Measurements from ENCODE around the gene PRPF38B.

PRPF38B gene, protein sequence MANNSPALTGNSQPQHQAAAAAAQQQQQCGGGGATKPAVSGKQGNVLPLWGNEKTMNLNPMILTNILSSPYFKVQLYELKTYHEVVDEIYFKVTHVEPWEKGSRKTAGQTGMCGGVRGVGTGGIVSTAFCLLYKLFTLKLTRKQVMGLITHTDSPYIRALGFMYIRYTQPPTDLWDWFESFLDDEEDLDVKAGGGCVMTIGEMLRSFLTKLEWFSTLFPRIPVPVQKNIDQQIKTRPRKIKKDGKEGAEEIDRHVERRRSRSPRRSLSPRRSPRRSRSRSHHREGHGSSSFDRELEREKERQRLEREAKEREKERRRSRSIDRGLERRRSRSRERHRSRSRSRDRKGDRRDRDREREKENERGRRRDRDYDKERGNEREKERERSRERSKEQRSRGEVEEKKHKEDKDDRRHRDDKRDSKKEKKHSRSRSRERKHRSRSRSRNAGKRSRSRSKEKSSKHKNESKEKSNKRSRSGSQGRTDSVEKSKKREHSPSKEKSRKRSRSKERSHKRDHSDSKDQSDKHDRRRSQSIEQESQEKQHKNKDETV

DNA sequence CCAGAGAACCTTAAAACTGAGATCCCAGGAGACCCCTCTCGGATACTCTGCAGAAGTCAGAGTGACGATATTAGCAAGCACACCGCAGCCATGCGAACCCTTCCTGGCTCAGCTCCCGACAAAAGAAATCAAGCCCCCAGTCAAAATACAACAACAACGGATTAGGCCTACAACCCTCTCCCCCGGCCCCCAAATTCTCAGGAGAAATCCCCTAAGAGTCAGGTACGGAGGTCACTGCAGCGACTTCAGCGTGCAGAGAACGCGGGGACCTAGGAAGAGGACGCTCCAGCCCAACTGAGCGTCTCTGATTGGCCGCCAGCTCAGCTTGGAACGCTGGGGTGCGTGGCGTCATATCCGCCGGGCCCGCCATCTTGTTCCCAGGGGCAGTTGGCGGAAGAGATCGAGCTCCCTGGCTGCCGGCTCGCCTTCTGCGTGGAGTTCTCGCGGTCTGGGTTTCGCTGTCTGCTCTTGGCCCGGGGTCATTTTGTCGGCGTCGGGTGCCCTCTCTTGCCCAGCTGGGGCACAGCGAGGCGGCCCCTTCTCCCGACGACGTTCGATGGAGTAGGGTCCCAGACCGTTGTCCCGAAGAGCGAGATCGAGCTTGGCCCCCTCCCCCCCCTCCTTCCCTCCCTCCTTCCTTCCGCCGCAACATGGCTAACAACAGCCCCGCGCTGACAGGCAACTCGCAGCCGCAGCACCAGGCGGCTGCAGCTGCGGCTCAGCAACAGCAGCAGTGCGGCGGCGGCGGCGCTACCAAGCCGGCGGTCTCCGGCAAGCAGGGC is at the start of gene PRPF38B:
Gene PRPF38B (plus strand): TSS at position 369 of the 782 bp plus-strand sequence. CDS start 282 bp downstream, at position 651.
- peak; percentile 87 for DNase-seq (ENCODE audit: low read depth)
- peak within 1 kb of the TSS; percentile 86 for H3K4me3 ChIP-seq (ENCODE audit: low read length)
- TF ChIP-seq, protein P1, sequence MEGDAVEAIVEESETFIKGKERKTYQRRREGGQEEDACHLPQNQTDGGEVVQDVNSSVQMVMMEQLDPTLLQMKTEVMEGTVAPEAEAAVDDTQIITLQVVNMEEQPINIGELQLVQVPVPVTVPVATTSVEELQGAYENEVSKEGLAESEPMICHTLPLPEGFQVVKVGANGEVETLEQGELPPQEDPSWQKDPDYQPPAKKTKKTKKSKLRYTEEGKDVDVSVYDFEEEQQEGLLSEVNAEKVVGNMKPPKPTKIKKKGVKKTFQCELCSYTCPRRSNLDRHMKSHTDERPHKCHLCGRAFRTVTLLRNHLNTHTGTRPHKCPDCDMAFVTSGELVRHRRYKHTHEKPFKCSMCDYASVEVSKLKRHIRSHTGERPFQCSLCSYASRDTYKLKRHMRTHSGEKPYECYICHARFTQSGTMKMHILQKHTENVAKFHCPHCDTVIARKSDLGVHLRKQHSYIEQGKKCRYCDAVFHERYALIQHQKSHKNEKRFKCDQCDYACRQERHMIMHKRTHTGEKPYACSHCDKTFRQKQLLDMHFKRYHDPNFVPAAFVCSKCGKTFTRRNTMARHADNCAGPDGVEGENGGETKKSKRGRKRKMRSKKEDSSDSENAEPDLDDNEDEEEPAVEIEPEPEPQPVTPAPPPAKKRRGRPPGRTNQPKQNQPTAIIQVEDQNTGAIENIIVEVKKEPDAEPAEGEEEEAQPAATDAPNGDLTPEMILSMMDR (conservative IDR thresholded peaks at IDR 0.05; ENCODE audit: low read length): no peak

DNA sequence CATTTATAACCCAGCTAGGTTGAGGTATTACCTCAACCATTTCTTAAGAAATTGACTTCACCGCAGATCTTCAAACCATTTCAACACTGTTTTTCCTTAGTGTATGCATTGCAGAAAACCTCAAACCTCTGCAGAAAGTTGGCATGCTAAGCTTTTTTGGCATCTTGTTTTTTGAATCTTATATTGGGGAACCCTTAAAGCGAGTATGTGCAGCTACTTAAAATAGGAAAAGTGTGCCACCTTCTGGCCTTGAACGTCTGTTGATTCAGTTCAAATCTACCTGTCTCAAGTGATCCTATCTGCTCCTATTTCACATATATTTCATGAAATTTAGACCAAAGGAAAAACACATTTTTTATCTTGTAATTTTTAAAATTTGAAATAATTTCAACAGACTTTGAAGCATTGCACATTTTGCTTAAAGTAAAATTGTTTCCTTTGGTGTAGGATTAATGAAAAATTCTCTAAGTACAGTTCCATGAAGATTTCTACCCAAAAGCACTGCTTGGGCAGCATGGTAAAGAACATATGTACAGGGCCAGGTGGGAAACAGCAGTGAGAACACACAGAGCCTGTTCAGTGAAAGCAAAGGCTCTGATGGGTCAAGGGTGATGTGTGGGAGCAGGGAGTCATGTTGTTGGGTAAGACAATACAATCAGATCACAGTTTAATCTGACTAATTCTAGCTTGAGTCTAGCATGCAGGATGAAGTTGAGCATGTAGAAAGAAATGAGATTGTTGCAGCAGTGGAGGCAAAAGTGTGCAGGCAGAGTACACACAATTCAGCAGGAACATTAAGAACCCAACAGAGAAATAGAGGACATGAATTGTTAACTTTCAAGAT is 48.4 kb upstream of the PRPF38B start:
- DNase-seq (ENCODE audit: low read depth): peak; percentile 85
- H3K4me3 ChIP-seq (ENCODE audit: low read length): no peak overlapping the region
- TF ChIP-seq, protein P1 (conservative IDR thresholded peaks at IDR 0.05; ENCODE audit: low read length): peak; percentile 75

DNA sequence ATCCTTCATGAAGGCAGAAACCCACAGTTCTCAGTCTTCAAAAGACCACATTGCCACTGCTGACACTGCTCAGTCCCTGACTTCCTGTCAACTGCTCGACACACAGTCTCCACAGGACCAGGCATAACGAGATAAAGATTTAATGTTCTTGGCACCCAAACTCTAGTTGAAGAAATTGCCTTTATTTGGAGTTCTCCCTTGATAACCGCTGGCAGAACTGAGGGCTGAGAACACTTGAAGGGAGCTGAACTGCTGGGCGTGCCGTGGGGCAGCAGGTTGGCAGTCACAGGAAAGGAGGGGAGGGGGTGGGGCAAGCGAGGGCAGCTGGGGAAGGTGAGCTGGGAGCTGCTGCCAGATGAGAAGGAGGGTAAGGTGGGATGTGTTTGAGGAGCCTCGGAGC is 47.1 kb upstream of the PRPF38B start:
- DNase-seq (ENCODE audit: low read depth): no peak
- TF ChIP-seq, protein P1 (conservative IDR thresholded peaks at IDR 0.05; ENCODE audit: low read length): no peak
- no peak overlapping the region for H3K4me3 ChIP-seq (ENCODE audit: low read length)

DNA sequence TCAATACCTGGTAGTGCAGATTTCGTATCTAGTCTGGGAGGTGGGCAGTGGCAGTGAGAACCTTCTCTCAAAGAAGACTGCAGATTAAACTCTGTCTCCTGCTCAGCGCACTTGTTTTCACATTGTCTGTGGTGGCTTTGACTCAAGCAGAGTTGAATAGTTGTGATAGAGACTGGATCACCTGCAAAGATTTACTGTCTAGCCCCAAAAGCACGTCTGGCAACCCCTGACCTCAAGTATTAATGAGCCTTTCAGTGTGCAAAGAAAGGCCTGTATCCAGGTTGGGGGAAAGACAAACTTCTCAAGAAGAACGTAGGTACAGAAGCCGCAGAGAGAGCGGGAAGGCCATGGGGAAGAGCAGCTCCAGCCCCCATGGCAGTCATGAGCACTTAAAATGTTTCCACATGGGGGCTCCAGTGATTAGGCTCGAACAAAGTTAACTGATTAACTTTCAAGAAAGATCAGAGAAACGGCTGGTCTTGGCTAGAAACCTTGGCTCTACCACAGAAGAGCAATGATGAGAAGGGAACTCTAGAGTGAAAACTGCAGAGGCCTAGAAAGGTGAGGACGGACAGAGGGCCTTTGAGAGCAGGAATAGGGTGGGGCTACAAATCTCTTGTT is 46.4 kb upstream of the PRPF38B start:
- TF ChIP-seq, protein P1 (conservative IDR thresholded peaks at IDR 0.05; ENCODE audit: low read length): no peak
- DNase-seq (ENCODE audit: low read depth): no peak
- H3K4me3 ChIP-seq (ENCODE audit: low read length): no peak overlapping the region

DNA sequence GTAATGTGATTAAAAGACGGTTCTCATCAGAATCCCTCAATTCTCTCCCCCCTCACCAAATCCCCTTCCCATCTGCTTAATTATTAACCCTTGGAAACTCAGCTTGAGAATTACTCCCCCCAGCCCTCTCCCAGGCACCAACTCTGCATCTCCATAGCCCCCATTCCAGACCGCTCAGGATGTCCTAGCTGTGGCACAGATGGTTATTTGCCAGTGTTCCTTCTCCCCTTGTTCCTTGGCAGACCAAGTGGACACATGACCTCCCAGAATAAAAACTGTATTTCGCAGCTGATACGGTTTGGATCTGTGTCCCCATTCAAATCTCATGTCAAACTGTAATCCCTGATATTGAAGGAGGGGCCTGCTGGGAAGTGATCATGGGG is 45.9 kb upstream of the PRPF38B start:
- H3K4me3 ChIP-seq (ENCODE audit: low read length): no peak overlapping the region
- TF ChIP-seq, protein P1 (conservative IDR thresholded peaks at IDR 0.05; ENCODE audit: low read length): no peak
- no peak for DNase-seq (ENCODE audit: low read depth)

DNA sequence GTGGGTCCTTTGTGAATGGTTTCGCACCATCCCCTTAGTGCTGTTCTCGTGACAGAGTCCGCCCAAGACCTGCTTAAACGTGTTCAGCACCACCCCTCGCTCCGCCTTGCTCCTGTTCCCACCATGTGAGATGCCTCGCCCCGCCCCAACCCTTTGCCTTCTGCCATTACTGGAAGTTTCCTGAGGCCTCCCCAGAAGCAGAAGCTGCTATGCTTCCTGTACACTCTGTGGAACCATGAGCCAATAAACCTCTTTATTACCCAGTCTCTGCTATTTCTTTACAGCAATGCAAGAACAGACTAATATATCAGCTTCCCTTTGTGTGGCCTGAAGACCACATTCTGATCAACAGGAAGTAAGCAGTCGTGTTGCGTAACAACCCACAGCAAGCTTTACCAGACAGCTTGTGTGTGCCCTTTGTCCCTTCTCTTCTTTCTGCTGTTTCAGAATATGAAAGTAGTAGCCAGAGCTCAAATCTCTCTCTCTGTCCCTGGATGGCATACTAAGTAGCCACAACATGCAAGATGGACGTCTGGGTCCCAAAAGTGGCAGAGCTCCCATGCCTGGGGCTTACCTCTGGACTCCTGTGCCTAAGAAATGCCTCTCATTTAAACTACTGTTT is 45.4 kb upstream of the PRPF38B start:
- no peak overlapping the region for H3K4me3 ChIP-seq (ENCODE audit: low read length)
- TF ChIP-seq, protein P1 (conservative IDR thresholded peaks at IDR 0.05; ENCODE audit: low read length): no peak
- peak; percentile 91 for DNase-seq (ENCODE audit: low read depth)
